ENCODE results near the gene BMPR2.

Gene BMPR2

DNA sequence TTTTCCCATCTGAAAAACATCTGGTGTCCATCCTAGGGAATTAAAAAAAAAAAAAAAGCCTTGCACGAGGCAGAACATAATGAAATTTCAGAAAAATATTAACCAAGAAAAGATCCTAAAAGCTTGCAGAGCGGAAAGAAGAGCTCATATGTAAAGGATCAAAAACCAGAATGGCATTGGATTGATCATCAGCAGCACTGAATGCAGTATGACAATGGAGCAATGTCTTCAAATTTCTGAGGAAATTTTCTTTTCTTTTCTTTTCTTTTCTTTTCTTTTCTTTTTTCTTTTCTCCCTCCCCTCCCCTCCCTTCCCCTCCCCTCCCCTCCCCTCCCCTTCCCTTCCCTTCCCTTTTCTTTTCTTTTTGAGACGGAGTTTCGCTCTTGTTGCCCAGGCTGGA is 237.4 kb downstream of the BMPR2 start:
- DNase-seq (ENCODE audit: low read depth): no peak
- H3K4me3 ChIP-seq (ENCODE audit: low read depth, low read length): no peak overlapping the region
- TF ChIP-seq CTCF (IDR thresholded peaks at IDR 0.05; ENCODE audit: control insufficient read depth, extremely low read depth, insufficient read depth): no peak
